HAP-1 (cell line): ENCODE data around the gene ZNF534.

Experiments
- DNase-seq, 2 experiments: peaks; one replicate each; pipeline ENCODE4 v3.0.0-alpha.2; 2016 to 2020; ENCODE audit warnings: low spot score in 2 of 2
- H3K27me3 ChIP-seq: fragments of 250-450 bp; sonication (Bioruptor Pico); 2 replicates; pipeline ENCODE4 v1.5.1; 2020; ENCODE audit warnings: low read depth, mild to moderate bottlenecking, moderate library complexity
- H3K36me3 ChIP-seq: fragments of 250-450 bp; sonication (Bioruptor Pico); replicated peaks from 2 replicates; pipeline ENCODE4 v1.5.1; 2020; ENCODE audit warnings: mild to moderate bottlenecking
- H3K4me1 ChIP-seq: fragments of 250-450 bp; sonication (Bioruptor Pico); 2 replicates; pipeline ENCODE4 v1.5.1; 2020; ENCODE audit warnings: mild to moderate bottlenecking
- H3K4me3 ChIP-seq: fragments of 250-450 bp; sonication (Bioruptor Pico); 2 replicates; pipeline ENCODE4 v1.5.1; 2020; ENCODE audit warnings: mild to moderate bottlenecking, moderate library complexity
- H3K9me3 ChIP-seq: fragments of 250-450 bp; sonication (Bioruptor Pico); 2 replicates; pipeline ENCODE4 v1.5.1; 2020; ENCODE audit warnings: mild to moderate bottlenecking, moderate library complexity
- in situ Hi-C: fragments of 300-500 bp; cut with MboI; formaldehyde crosslinking; loops from 3 replicates; pipeline ENCODE4 v1.14.3; 2020; ENCODE audit warnings: low sequenced_read_pairs, inconsistent platforms, mixed read lengths

Gene ZNF534

GRCh38 chr19:52428937-52429336 lies at the start of gene ZNF534:
TSS of gene ZNF534 (plus strand) at chr19:52429148. CDS start at chr19:52431475, 2,327 bp downstream.
- no peaks in the 10 kb centered on the region for H3K4me1 ChIP-seq
- DNase-seq: no peak
- no peaks in the 10 kb centered on the region for H3K9me3 ChIP-seq
- H3K27me3 ChIP-seq: no peaks in the 10 kb centered on the region
- no peaks in the 10 kb centered on the region for H3K36me3 ChIP-seq
- in situ Hi-C loops: no loop called here
- no peak within 1 kb of the TSS for H3K4me3 ChIP-seq

- Histone ChIP-seq H3K4me3 (no peak overlapping the region), H3K4me1 (no peaks in the 10 kb centered on the region), H3K27me3 (no peaks in the 10 kb centered on the region), H3K36me3 (no peaks in the 10 kb centered on the region), H3K9me3 (no peaks in the 10 kb centered on the region)
- no peak for DNase-seq
- in situ Hi-C loops: no loop called here
Measured at GRCh38 chr19:52391135-52391534, 37.8 kb upstream of the ZNF534 start.

- in situ Hi-C loops: no loop called here
- Histone ChIP-seq H3K36me3 (no peaks in the 10 kb centered on the region), H3K4me1 (no peaks in the 10 kb centered on the region)
Measured at GRCh38 chr19:52397310-52398080, 31.5 kb upstream of the ZNF534 start, which contains the start of gene ZNF528. TSS of gene ZNF528 (plus strand) at chr19:52397849. CDS start at chr19:52402014, 4,165 bp downstream.

GRCh38 chr19:52398081-52398441 lies 30.9 kb upstream of the ZNF534 start:
- Histone ChIP-seq H3K36me3 (no peaks in the 10 kb centered on the region), H3K9me3 (no peaks in the 10 kb centered on the region), H3K4me3 (no peak overlapping the region), H3K4me1 (no peaks in the 10 kb centered on the region), H3K27me3 (no peaks in the 10 kb centered on the region)
- DNase-seq: no peak
- in situ Hi-C loops: no loop called here

More at GRCh38 chr19:52397310-52398080, 31.5 kb upstream of the ZNF534 start, which contains the start of gene ZNF528:
- no peak for DNase-seq
- Histone ChIP-seq H3K27me3 (no peaks in the 10 kb centered on the region), H3K9me3 (no peaks in the 10 kb centered on the region), H3K4me3 (no peak within 1 kb of the TSS)

- no peak for DNase-seq
- no peaks in the 10 kb centered on the region for H3K36me3 ChIP-seq
- in situ Hi-C loops: no loop called here
- no peaks in the 10 kb centered on the region for H3K4me1 ChIP-seq
- H3K27me3 ChIP-seq: no peaks in the 10 kb centered on the region
- H3K9me3 ChIP-seq: no peaks in the 10 kb centered on the region
- no peak overlapping the region for H3K4me3 ChIP-seq
Measured at GRCh38 chr19:52410276-52410675, 18.7 kb upstream of the ZNF534 start.

- Histone ChIP-seq H3K4me3 (no peak overlapping the region), H3K4me1 (no peaks in the 10 kb centered on the region), H3K9me3 (no peaks in the 10 kb centered on the region; the same call in 1 of the 2 replicates), H3K36me3 (no peaks in the 10 kb centered on the region), H3K27me3 (no peaks in the 10 kb centered on the region)
- DNase-seq: no peak
- in situ Hi-C loops: no loop called here
Measured at GRCh38 chr19:52415711-52416110, 13.2 kb upstream of the ZNF534 start.

GRCh38 chr19:52442179-52442578 lies 13.2 kb downstream of the ZNF534 start:
- Histone ChIP-seq H3K27me3 (no peaks in the 10 kb centered on the region), H3K9me3 (peaks cover 3% of the 10 kb centered on the region; the same call in 1 of the 2 replicates), H3K4me1 (no peaks in the 10 kb centered on the region), H3K4me3 (no peak overlapping the region), H3K36me3 (no peaks in the 10 kb centered on the region)
- in situ Hi-C loops: no loop called here
- no peak for DNase-seq

GRCh38 chr19:52444506-52444905 lies 15.6 kb downstream of the ZNF534 start:
- H3K9me3 ChIP-seq: peaks cover 3% of the 10 kb centered on the region; the same call in 1 of the 2 replicates

GRCh38 chr19:52451241-52451640 lies 22.3 kb downstream of the ZNF534 start:
- no peaks in the 10 kb centered on the region for H3K27me3 ChIP-seq
- peaks cover 3% of the 10 kb centered on the region; the same call in 1 of the 2 replicates for H3K9me3 ChIP-seq
- no peak for DNase-seq
- no peaks in the 10 kb centered on the region for H3K4me1 ChIP-seq
- no peak overlapping the region for H3K4me3 ChIP-seq
- H3K36me3 ChIP-seq: no peaks in the 10 kb centered on the region
- in situ Hi-C loops: no loop called here

More at GRCh38 chr19:52444506-52444905, 15.6 kb downstream of the ZNF534 start:
- Histone ChIP-seq H3K36me3 (no peaks in the 10 kb centered on the region), H3K4me1 (no peaks in the 10 kb centered on the region), H3K4me3 (no peak overlapping the region), H3K27me3 (no peaks in the 10 kb centered on the region)
- no peak for DNase-seq
- in situ Hi-C loops: no loop called here

GRCh38 chr19:52453324-52454094 lies 24.6 kb downstream of the ZNF534 start, which contains the start of gene ZNF578:
TSS of gene ZNF578 (plus strand) at chr19:52453553. CDS start at chr19:52501846, 48,293 bp downstream.
- Histone ChIP-seq H3K9me3 (no peaks in the 10 kb centered on the region; the same call in 1 of the 2 replicates), H3K4me3 (no peak within 1 kb of the TSS)

GRCh38 chr19:52464798-52465470 lies 36.0 kb downstream of the ZNF534 start:
- Histone ChIP-seq H3K9me3 (no peaks in the 10 kb centered on the region), H3K4me3 (no peak overlapping the region), H3K36me3 (no peaks in the 10 kb centered on the region), H3K4me1 (no peaks in the 10 kb centered on the region), H3K27me3 (no peaks in the 10 kb centered on the region)
- in situ Hi-C loops: no loop called here
- no peak for DNase-seq

More at GRCh38 chr19:52453324-52454094, 24.6 kb downstream of the ZNF534 start, which contains the start of gene ZNF578:
- Histone ChIP-seq H3K4me1 (no peaks in the 10 kb centered on the region), H3K27me3 (no peaks in the 10 kb centered on the region), H3K36me3 (no peaks in the 10 kb centered on the region)
- no peak for DNase-seq
- in situ Hi-C loops: no loop called here

- no peaks in the 10 kb centered on the region for H3K4me1 ChIP-seq
- H3K27me3 ChIP-seq: no peaks in the 10 kb centered on the region
- H3K4me3 ChIP-seq: no peak overlapping the region
- in situ Hi-C loops: no loop called here
- peaks cover 6% of the 10 kb centered on the region for H3K9me3 ChIP-seq
- no peaks in the 10 kb centered on the region for H3K36me3 ChIP-seq
- DNase-seq: no peak
Measured at GRCh38 chr19:52473655-52474350, 44.9 kb downstream of the ZNF534 start.
